Retinal pigment epithelial cell (primary cell): Measurements from ENCODE around the gene ADCYAP1R1.

Source experiments
- DNase-seq: peaks from one replicate; pipeline ENCODE4 v3.0.0-alpha.2; 2010; ENCODE audit warnings: low read depth
- H3K4me3 ChIP-seq: 2 replicates; pipeline ENCODE4 v1.5.1; 2011; ENCODE audit warnings: mild to moderate bottlenecking, low read length, control low read depth, moderate library complexity
- TF ChIP-seq, protein P1 (sequence below): conservative IDR thresholded peaks from 2 replicates; pipeline ENCODE4 v1.5.1; 2011; ENCODE audit warnings: low read depth, low read length, control low read depth, inconsistent platforms

ADCYAP1R1 gene

DNA sequence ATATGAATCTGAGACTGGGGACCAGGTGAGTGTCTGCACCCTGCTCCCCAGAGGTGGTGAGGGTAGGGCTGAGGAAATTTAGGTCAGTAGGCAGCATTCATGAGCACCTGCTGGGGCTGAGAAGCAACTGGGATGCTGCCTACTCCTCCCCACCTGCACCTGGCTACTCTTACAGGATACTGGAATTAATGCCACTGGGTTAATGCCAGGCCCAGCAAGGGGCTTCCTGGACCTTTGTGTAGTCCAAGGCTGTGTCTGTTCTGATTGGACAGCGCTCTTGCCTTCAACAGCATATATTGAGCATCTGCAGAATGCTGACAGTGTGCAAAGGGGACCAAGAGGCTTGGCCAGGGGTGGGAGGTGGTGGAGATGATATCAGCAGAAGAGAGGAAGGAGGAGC is 32.1 kb downstream of the ADCYAP1R1 start:
- H3K4me3 ChIP-seq, result no peak overlapping the region
- TF ChIP-seq, protein P1, sequence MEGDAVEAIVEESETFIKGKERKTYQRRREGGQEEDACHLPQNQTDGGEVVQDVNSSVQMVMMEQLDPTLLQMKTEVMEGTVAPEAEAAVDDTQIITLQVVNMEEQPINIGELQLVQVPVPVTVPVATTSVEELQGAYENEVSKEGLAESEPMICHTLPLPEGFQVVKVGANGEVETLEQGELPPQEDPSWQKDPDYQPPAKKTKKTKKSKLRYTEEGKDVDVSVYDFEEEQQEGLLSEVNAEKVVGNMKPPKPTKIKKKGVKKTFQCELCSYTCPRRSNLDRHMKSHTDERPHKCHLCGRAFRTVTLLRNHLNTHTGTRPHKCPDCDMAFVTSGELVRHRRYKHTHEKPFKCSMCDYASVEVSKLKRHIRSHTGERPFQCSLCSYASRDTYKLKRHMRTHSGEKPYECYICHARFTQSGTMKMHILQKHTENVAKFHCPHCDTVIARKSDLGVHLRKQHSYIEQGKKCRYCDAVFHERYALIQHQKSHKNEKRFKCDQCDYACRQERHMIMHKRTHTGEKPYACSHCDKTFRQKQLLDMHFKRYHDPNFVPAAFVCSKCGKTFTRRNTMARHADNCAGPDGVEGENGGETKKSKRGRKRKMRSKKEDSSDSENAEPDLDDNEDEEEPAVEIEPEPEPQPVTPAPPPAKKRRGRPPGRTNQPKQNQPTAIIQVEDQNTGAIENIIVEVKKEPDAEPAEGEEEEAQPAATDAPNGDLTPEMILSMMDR, result no peak
- no peak for DNase-seq

- DNase-seq, result no peak
- H3K4me3 ChIP-seq, result no peak overlapping the region
- TF ChIP-seq, protein P1, result no peak
These were observed 35.2 kb downstream of the ADCYAP1R1 start for GRCh38 chr7:31087351-31087750.

- TF ChIP-seq, protein P1, result no peak
- no peak overlapping the region for H3K4me3 ChIP-seq
- no peak for DNase-seq
These were observed 39.9 kb downstream of the ADCYAP1R1 start for GRCh38 chr7:31091924-31092434.

GRCh38 chr7:31092606-31093005 is 40.5 kb downstream of the ADCYAP1R1 start:
- no peak overlapping the region for H3K4me3 ChIP-seq
- TF ChIP-seq, protein P1, result no peak
- no peak for DNase-seq

GRCh38 chr7:31093282-31093681 is 41.2 kb downstream of the ADCYAP1R1 start:
- no peak overlapping the region for H3K4me3 ChIP-seq
- TF ChIP-seq, protein P1, result no peak

GRCh38 chr7:31094271-31094670 is 42.2 kb downstream of the ADCYAP1R1 start:
- DNase-seq, result no peak
- H3K4me3 ChIP-seq, result no peak overlapping the region
- TF ChIP-seq, protein P1, result no peak

More at GRCh38 chr7:31093282-31093681, 41.2 kb downstream of the ADCYAP1R1 start:
- DNase-seq, result no peak
